Sigmoid colon (tissue), 7 donors: ENCODE measurements around the gene POFUT1. TPM values are rescaled to one million over a fixed set of nuclear protein-coding genes. Genes with fewer than 3 reads are reported as not detected.

Source experiments
- DNase-seq: peaks from one replicate; pipeline ENCODE4 v3.0.0-alpha.2; 2019
- H3K27ac ChIP-seq, 4 donors: fragments of 200-600 bp; sonication (generic); one replicate each; pipeline ENCODE4 v1.5.1; 2016 to 2019; ENCODE audit warnings: mild to moderate bottlenecking in 1 of 4
- H3K27me3 ChIP-seq, 3 donors: fragments of 200-600 bp; sonication (generic); one replicate each; pipeline ENCODE4 v1.5.1; 2019; ENCODE audit warnings: mild to moderate bottlenecking in 1 of 3
- H3K36me3 ChIP-seq, 4 donors: fragments of 200-600 bp; sonication (generic); one replicate each; pipeline ENCODE4 v1.5.1; 2016 to 2019
- H3K4me1 ChIP-seq, 4 donors: fragments of 200-600 bp; sonication (generic); one replicate each; pipeline ENCODE4 v1.5.1; 2017 to 2019
- H3K4me3 ChIP-seq, 4 donors: fragments of 200-600 bp; sonication (generic); one replicate each; pipeline ENCODE4 v1.5.1; 2017 to 2019; ENCODE audit warnings: mild to moderate bottlenecking in 2 of 4, moderate library complexity in 1 of 4
- H3K9me3 ChIP-seq, 4 donors: fragments of 200-600 bp in 3 of 4; sonication (generic) in 3 of 4; one replicate each; pipeline versions ENCODE4 v1.5.1 to v1.6.1; 2013 to 2019
- CTCF ChIP-seq, 4 experiments: fragments of 450-650 bp in 3 of 4; fragments of 200-600 bp in 1 of 4; IDR thresholded peaks; one replicate each; pipeline ENCODE4 v1.5.1; 2016 to 2019; ENCODE audit warnings: antibody characterized with exemption in 4 of 4, mild to moderate bottlenecking in 3 of 4, moderate library complexity in 2 of 4
- EP300 ChIP-seq, 4 donors: sonication (generic); formaldehyde crosslinking; IDR thresholded peaks; one replicate each; pipeline ENCODE4 v1.6.1; 2017; ENCODE audit warnings: antibody characterized with exemption in 4 of 4
- POLR2A ChIP-seq, 2 donors: fragments of 450-650 bp; IDR thresholded peaks; one replicate each; pipeline ENCODE4 v1.6.1; 2016; ENCODE audit warnings: antibody characterized with exemption in 2 of 2, mild to moderate bottlenecking in 2 of 2, moderate library complexity in 2 of 2
- POLR2AphosphoS5 ChIP-seq, 4 donors: sonication (generic); formaldehyde crosslinking; IDR thresholded peaks; one replicate each; pipeline ENCODE4 v1.6.1; 2017; ENCODE audit warnings: antibody characterized with exemption in 4 of 4
- WGBS, 2 donors: extraction: QIAGEN DNeasy Blood & Tissue Kit; methylation state at CpG; one replicate each; pipeline ENCODE4 v1.1.7; 2013; 5-methylcytosine and 5-hydroxymethylcytosine counted together
- intact Hi-C: fragments of 100-400 bp; cut with DNase I; formaldehyde crosslinking; loops from one replicate; pipeline ENCODE4 v1.15.1; 2023
- polyA plus RNA-seq, 3 donors: library from polyadenylated mRNA; stranded (reverse); fragments of 200-250 nt; gene quantifications; one replicate each; pipeline ENCODE4 v1.2.3, GENCODE V29; 2013
- total RNA-seq, 4 donors: library from RNA; depleted of rRNA; stranded (reverse); fragments of >200 nt; gene quantifications; one replicate each; pipeline ENCODE4 v1.1.0, GENCODE V29; 2016
- donor health status: healthy with polysubstance abuse.
- donor health status: Bipolar disorder and iron deficiency.
- donor health status: healthy.

POFUT1 gene
- total and polyA plus RNA-seq, 7 donors: 7.2 to 31.6 (median 25.3) TPM

- H3K36me3 ChIP-seq: peaks cover 0 to 26% (median 8%) of the 10 kb centered on the region in 4 donors
- intact Hi-C loops: loop anchor here (5.0 to 10.0 kb wide), 3 partner anchors 73 to 160 kb away; partner anchors contain the start of genes KIF3B and TM9SF4
- TF ChIP-seq POLR2A (IDR thresholded peaks at IDR 0.05) (no peak), POLR2AphosphoS5 (IDR thresholded peaks at IDR 0.05) (no peak), CTCF (IDR thresholded peaks at IDR 0.05) (no peak), EP300 (IDR thresholded peaks at IDR 0.05) (no peak)
- H3K4me3 ChIP-seq: no peak overlapping the region
- peak overlapping the region; percentile 37 to 87 (median 79) for H3K27ac ChIP-seq
- no peaks in the 10 kb centered on the region for H3K9me3 ChIP-seq
- DNase-seq: no peak
- H3K4me1 ChIP-seq: peaks cover 0 to 58% (median 52%) of the 10 kb centered on the region in 4 donors
- WGBS, 2 donors: 16 to 55% methylated on average over 4 of the region's 4 CpGs
- no peaks in the 10 kb centered on the region for H3K27me3 ChIP-seq
Observed at GRCh38 chr20:32204205-32205109, 3.2 kb upstream of the POFUT1 start.

GRCh38 chr20:32205110-32205842, 2.4 kb upstream of the POFUT1 start:
- intact Hi-C loops: loop anchor here (5.0 to 10.0 kb wide), 3 partner anchors 72 to 160 kb away; partner anchors contain the start of genes KIF3B and TM9SF4
- H3K4me3 ChIP-seq: no peak overlapping the region
- no peaks in the 10 kb centered on the region for H3K9me3 ChIP-seq
- 21 to 51% methylated on average over 5 of the region's 5 CpGs for WGBS, 2 donors
- TF ChIP-seq POLR2AphosphoS5 (IDR thresholded peaks at IDR 0.05) (no peak), CTCF (IDR thresholded peaks at IDR 0.05) (no peak), EP300 (IDR thresholded peaks at IDR 0.05) (no peak), POLR2A (IDR thresholded peaks at IDR 0.05) (no peak)
- no peaks in the 10 kb centered on the region for H3K27me3 ChIP-seq
- DNase-seq: no peak
- peaks cover 0 to 22% (median 8%) of the 10 kb centered on the region in 4 donors for H3K36me3 ChIP-seq
- peaks cover 0 to 60% (median 54%) of the 10 kb centered on the region in 4 donors for H3K4me1 ChIP-seq
- H3K27ac ChIP-seq: peak overlapping the region; percentile 20 to 87 (median 79)

GRCh38 chr20:32205843-32206759, 1.6 kb upstream of the POFUT1 start:
- H3K27me3 ChIP-seq: no peaks in the 10 kb centered on the region
- WGBS, 2 donors: 13 to 42% methylated on average over 8 of the region's 8 CpGs
- intact Hi-C loops: loop anchor here (2.0 to 10.0 kb wide), 4 partner anchors 71 to 279 kb away; partner anchors contain the start of genes KIF3B and TM9SF4
- peaks cover 0 to 22% (median 4%) of the 10 kb centered on the region in 4 donors for H3K36me3 ChIP-seq
- H3K4me1 ChIP-seq: peaks cover 0 to 60% (median 54%) of the 10 kb centered on the region in 4 donors
- no peak for TF ChIP-seq EP300 (IDR thresholded peaks at IDR 0.05)
- TF ChIP-seq CTCF (IDR thresholded peaks at IDR 0.05): no peak
- TF ChIP-seq POLR2A (IDR thresholded peaks at IDR 0.05): no peak
- no peak for TF ChIP-seq POLR2AphosphoS5 (IDR thresholded peaks at IDR 0.05)
- H3K4me3 ChIP-seq: peak overlapping the region; percentile 70 to 100 (median 86)
- H3K27ac ChIP-seq: peak overlapping the region; percentile 75 to 93 (median 85)
- no peak for DNase-seq
- no peaks in the 10 kb centered on the region for H3K9me3 ChIP-seq
